BLaER1 treated with 17β-estradiol and CSF1 and Interleukin-3, amounts not matched to agents 10 nM and 100 nM (cell line): ENCODE measurements around the gene WFDC6.

Source experiments
- H3K27ac ChIP-seq, 11 experiments: shearing (Covaris generic); formaldehyde crosslinking; 2 replicates each; pipeline ENCODE4 v1.8.1; 2022
- H3K27me3 ChIP-seq, 11 experiments: shearing (Covaris generic); formaldehyde crosslinking; 2 replicates each; pipeline ENCODE4 v1.8.1; 2022
- H3K36me3 ChIP-seq, 11 experiments: shearing (Covaris generic); formaldehyde crosslinking; 2 replicates each; pipeline ENCODE4 v1.8.1; 2022
- H3K4me1 ChIP-seq, 10 experiments: shearing (Covaris generic); formaldehyde crosslinking; 2 replicates each; pipeline ENCODE4 v1.8.1; 2022
- H3K4me2 ChIP-seq, 11 experiments: shearing (Covaris generic); formaldehyde crosslinking; 2 replicates each; pipeline ENCODE4 v1.8.1; 2022
- H3K4me3 ChIP-seq, 10 experiments: shearing (Covaris generic); formaldehyde crosslinking; 2 replicates each; pipeline ENCODE4 v1.8.1; 2022
- H3K9ac ChIP-seq, 11 experiments: shearing (Covaris generic); formaldehyde crosslinking; 2 replicates each; pipeline ENCODE4 v1.8.1; 2022
- H3K9me3 ChIP-seq, 11 experiments: shearing (Covaris generic); formaldehyde crosslinking; replicated peaks in 1 of 11; 2 replicates each; pipeline ENCODE4 v1.8.1; 2022
- H4K20me1 ChIP-seq, 11 experiments: shearing (Covaris generic); formaldehyde crosslinking; 2 replicates each; pipeline ENCODE4 v1.8.1; 2022
- Cebpa-rat ChIP-seq, 11 experiments: shearing (Covaris generic); IDR thresholded peaks; 2 replicates each; pipeline ENCODE4 v1.8.1; 2022

Gene WFDC6

GRCh38 chr20:45527294-45527693 is 12.0 kb downstream of the WFDC6 start:
- no peak overlapping the region for H3K9ac ChIP-seq
- TF ChIP-seq Cebpa-rat (IDR thresholded peaks at IDR 0.05), result no peak
- no peaks in the 10 kb centered on the region for H3K27me3 ChIP-seq
- no peak overlapping the region for H3K4me3 ChIP-seq
- H3K9me3 ChIP-seq, result no peaks in the 10 kb centered on the region
- no peak overlapping the region for H3K4me2 ChIP-seq
- H4K20me1 ChIP-seq, result no peaks in the 10 kb centered on the region
- peaks cover 1 to 15% (median 3%) of the 10 kb centered on the region in 10 experiments; a peak in 19 of 20 replicates for H3K4me1 ChIP-seq
- H3K36me3 ChIP-seq, result no peaks in the 10 kb centered on the region
- no peak overlapping the region for H3K27ac ChIP-seq

DNA sequence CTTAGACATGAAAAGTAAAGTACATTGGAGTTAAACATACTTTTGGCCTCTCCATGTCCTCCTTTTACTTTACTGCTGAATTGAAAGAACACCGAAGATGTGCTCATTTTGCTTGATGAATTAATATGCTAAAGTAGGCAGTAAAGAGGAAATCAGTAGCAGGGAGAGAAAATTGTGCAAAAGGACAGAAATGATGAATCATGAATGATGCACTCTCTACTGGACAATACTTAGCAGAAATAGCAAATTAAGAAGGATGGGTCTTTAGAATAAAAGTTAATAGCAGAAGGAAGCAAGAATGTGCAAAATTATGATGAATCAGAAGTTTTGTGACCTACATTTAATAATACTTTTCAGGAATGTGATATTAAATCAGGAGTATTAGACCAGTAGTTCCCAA is 15.5 kb downstream of the WFDC6 start:
- no peak for TF ChIP-seq Cebpa-rat (IDR thresholded peaks at IDR 0.05)
- Histone ChIP-seq H3K9me3 (no peaks in the 10 kb centered on the region), H3K4me2 (peak overlapping the region in 3 of 11 experiments; percentile 6 to 46 (median 45); a peak in 4 of 22 replicates), H3K4me1 (peaks cover 0 to 13% (median 0%) of the 10 kb centered on the region in 10 experiments; a peak in 6 of 20 replicates), H3K9ac (no peak overlapping the region), H3K4me3 (no peak overlapping the region), H3K36me3 (no peaks in the 10 kb centered on the region), H4K20me1 (no peaks in the 10 kb centered on the region), H3K27ac (no peak overlapping the region), H3K27me3 (no peaks in the 10 kb centered on the region)

DNA sequence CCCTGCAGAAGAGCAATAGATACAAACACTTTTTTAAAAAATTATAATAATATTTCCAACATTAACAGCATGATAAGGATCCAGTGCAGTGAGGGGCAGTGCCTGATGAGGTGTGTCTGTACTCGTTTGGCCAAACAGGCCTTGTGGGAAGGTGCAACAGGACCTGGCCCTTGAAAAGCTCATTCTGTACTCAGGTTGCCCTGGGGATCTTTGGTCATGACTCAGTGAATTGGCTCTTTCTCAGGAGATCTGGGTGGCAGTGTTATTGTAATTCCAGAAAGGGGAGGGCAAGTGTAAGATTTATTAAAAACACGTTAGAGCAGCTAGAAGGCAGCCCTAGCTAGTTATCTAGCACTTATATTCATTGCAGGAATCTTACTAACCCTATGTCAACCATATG is 21.0 kb downstream of the WFDC6 start:
- Histone ChIP-seq H3K4me2 (no peak overlapping the region), H4K20me1 (no peaks in the 10 kb centered on the region), H3K9me3 (no peaks in the 10 kb centered on the region), H3K4me1 (peaks cover 0 to under 1% (median 0%) of the 10 kb centered on the region in 10 experiments; a peak in 1 of 20 replicates), H3K9ac (no peak overlapping the region), H3K36me3 (no peaks in the 10 kb centered on the region), H3K27ac (no peak overlapping the region), H3K27me3 (no peaks in the 10 kb centered on the region), H3K4me3 (no peak overlapping the region)
- no peak for TF ChIP-seq Cebpa-rat (IDR thresholded peaks at IDR 0.05)

GRCh38 chr20:45515147-45515913 is 24.0 kb downstream of the WFDC6 start, which contains the start of gene SPINT3:
SPINT3 (minus strand) TSS chr20:45515622; CDS start chr20:45515608, 14 bp downstream.
- no peak within 1 kb of the TSS for H3K4me2 ChIP-seq
- no peaks in the 10 kb centered on the region for H3K27me3 ChIP-seq
- no peaks in the 10 kb centered on the region for H3K36me3 ChIP-seq
- no peak within 1 kb of the TSS for H3K27ac ChIP-seq
- no peak for TF ChIP-seq Cebpa-rat (IDR thresholded peaks at IDR 0.05)
- no peak within 1 kb of the TSS for H3K9ac ChIP-seq
- no peaks in the 10 kb centered on the region for H3K9me3 ChIP-seq
- no peaks in the 10 kb centered on the region for H4K20me1 ChIP-seq
- no peak within 1 kb of the TSS for H3K4me3 ChIP-seq
- H3K4me1 ChIP-seq, result no peaks in the 10 kb centered on the region

GRCh38 chr20:45510242-45510862 is 28.9 kb downstream of the WFDC6 start:
- Histone ChIP-seq H3K4me3 (no peak overlapping the region), H3K9me3 (no peaks in the 10 kb centered on the region), H3K4me1 (no peaks in the 10 kb centered on the region; a peak in 2 of 20 replicates), H3K4me2 (no peak overlapping the region), H3K9ac (no peak overlapping the region), H3K27me3 (no peaks in the 10 kb centered on the region), H3K36me3 (no peaks in the 10 kb centered on the region), H4K20me1 (no peaks in the 10 kb centered on the region), H3K27ac (no peak overlapping the region)
- no peak for TF ChIP-seq Cebpa-rat (IDR thresholded peaks at IDR 0.05)

DNA sequence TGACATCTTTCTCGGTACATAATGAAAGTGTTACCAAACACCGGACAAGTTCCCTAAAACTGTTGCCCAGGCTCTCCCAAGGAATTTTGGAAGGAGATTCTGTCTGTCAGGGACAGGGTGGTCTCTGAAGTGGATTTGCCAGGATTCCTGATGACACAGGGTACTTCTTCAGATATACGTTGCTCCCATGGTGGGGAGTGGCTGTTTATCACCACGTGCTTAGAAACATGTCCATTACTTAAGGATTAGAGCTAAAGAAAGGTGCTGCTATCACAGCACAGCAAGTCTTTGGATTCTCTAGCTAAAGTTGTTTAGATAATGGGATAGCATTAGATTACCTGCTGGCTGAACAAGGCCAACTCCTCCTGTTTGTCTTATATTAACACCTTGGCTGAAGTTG is 30.2 kb downstream of the WFDC6 start:
- H3K4me1 ChIP-seq, result no peaks in the 10 kb centered on the region; a peak in 2 of 20 replicates
- no peaks in the 10 kb centered on the region for H4K20me1 ChIP-seq
- no peaks in the 10 kb centered on the region for H3K36me3 ChIP-seq
- TF ChIP-seq Cebpa-rat (IDR thresholded peaks at IDR 0.05), result no peak
- no peak overlapping the region for H3K9ac ChIP-seq
- no peak overlapping the region for H3K27ac ChIP-seq
- H3K27me3 ChIP-seq, result no peaks in the 10 kb centered on the region
- no peaks in the 10 kb centered on the region for H3K9me3 ChIP-seq
- no peak overlapping the region for H3K4me2 ChIP-seq
- H3K4me3 ChIP-seq, result no peak overlapping the region

GRCh38 chr20:45508068-45508886 is 31.0 kb downstream of the WFDC6 start:
- Histone ChIP-seq H4K20me1 (no peaks in the 10 kb centered on the region), H3K9ac (no peak overlapping the region), H3K27me3 (no peaks in the 10 kb centered on the region), H3K27ac (no peak overlapping the region), H3K4me3 (no peak overlapping the region), H3K36me3 (no peaks in the 10 kb centered on the region), H3K4me2 (no peak overlapping the region), H3K9me3 (no peaks in the 10 kb centered on the region), H3K4me1 (no peaks in the 10 kb centered on the region; a peak in 2 of 20 replicates)
- TF ChIP-seq Cebpa-rat (IDR thresholded peaks at IDR 0.05), result no peak

GRCh38 chr20:45507011-45507820 is 32.1 kb downstream of the WFDC6 start:
- Histone ChIP-seq H3K27ac (no peak overlapping the region), H3K27me3 (no peaks in the 10 kb centered on the region), H3K9ac (no peak overlapping the region), H3K4me1 (no peaks in the 10 kb centered on the region; a peak in 2 of 20 replicates), H3K9me3 (no peaks in the 10 kb centered on the region), H4K20me1 (no peaks in the 10 kb centered on the region), H3K36me3 (no peaks in the 10 kb centered on the region), H3K4me3 (no peak overlapping the region), H3K4me2 (no peak overlapping the region)
- no peak for TF ChIP-seq Cebpa-rat (IDR thresholded peaks at IDR 0.05)
